ENCODE data around the gene NHSL1. TPM values are rescaled to one million over a fixed set of nuclear protein-coding genes. Genes with fewer than 3 reads are reported as not detected.

The NHSL1 gene
- total and polyA plus RNA-seq, 4 donors: 6.6 to 33.0 (median 20.7) TPM

DNA sequence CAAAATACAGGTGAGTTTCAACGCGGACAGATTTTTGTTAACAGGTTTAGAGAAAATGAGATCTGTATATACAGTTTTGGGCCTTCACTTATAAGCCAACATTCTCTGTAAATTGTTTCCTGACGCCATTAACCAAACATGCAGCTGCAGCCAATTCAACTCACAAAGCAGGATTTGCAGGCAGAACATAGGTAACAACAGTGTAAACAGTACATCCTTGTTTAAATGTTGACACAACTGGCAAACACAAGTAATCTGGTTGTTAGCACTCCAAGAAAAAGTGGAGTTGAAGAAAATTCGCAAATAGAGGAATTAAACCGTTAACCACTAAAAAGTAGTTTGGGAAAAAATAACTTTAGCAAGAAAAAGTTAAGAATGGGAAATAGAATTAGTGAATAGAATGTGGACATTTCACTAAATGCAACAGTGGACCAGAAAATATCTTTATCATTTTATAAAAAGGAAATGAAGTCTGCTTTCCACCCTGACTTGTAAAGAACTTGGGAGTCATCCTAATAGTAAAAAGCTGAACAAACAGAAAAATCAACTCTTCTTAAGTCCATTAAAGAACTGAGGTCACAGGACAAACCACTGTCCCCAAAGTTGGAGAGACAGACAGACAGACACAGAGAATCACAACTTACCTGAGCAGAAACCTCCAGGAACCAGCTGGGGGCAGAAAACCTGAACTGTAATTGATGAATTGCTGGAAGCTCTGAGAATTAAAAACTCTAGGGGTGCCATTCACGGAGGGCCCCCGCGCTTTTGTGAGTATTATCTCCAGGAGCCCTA is 111.5 kb downstream of the NHSL1 start:
- no peak overlapping the region for H3K4me3 ChIP-seq (ENCODE audit: low read depth in 1 of 3, low read length in 3 of 3)
- no peaks in the 10 kb centered on the region for H3K9me3 ChIP-seq (ENCODE audit: control insufficient read depth in 4 of 4, low read length in 3 of 4)
- H3K9ac ChIP-seq (ENCODE audit: low read depth in 1 of 2, low read length in 2 of 2): no peak overlapping the region
- 60% methylated on average over 8 of the region's 8 CpGs for WGBS
- no peak for DNase-seq (ENCODE audit: low spot score)
- H3K4me1 ChIP-seq (ENCODE audit: control insufficient read depth in 4 of 4, insufficient read depth in 4 of 4, low read length in 3 of 4): peaks cover 0 to 15% (median 11%) of the 10 kb centered on the region in 4 donors
- H3K36me3 ChIP-seq (ENCODE audit: control insufficient read depth in 4 of 4, insufficient read depth in 3 of 4, low read depth in 1 of 4, low read length in 3 of 4): no peaks in the 10 kb centered on the region
- H3K27ac ChIP-seq (ENCODE audit: low read depth in 1 of 2, low read length in 2 of 2): no peak overlapping the region
- H3K27me3 ChIP-seq (ENCODE audit: control insufficient read depth in 4 of 4, insufficient read depth in 4 of 4, low read length in 3 of 4): no peaks in the 10 kb centered on the region
- TF ChIP-seq FOXA1 (IDR thresholded peaks at IDR 0.05) (peak; percentile 52), GABPA (IDR thresholded peaks at IDR 0.05 in 1 of 2, conservative IDR thresholded peaks at IDR 0.05 in 1 of 2) (no peak), EGR1 (IDR thresholded peaks at IDR 0.05; ENCODE audit: low read depth in 2 of 2) (no peak), YY1 (IDR thresholded peaks at IDR 0.05) (peak; percentile 94), RAD21 (IDR thresholded peaks at IDR 0.05) (peak; percentile 26 to 30), RXRA (IDR thresholded peaks at IDR 0.05) (peak; percentile 7 to 49), HNF4G (IDR thresholded peaks at IDR 0.05) (no peak), NR2F2 (IDR thresholded peaks at IDR 0.05) (no peak), HNF4A (conservative IDR thresholded peaks at IDR 0.05) (peak; percentile 10 to 38), TAF1 (conservative IDR thresholded peaks at IDR 0.05) (no peak), SP1 (IDR thresholded peaks at IDR 0.05) (peak; percentile 69), JUND (IDR thresholded peaks at IDR 0.05) (peak in 1 of 2 donors; percentile 20), FOXA2 (IDR thresholded peaks at IDR 0.05) (peak; percentile 88)
- TF ChIP-seq, protein P1, sequence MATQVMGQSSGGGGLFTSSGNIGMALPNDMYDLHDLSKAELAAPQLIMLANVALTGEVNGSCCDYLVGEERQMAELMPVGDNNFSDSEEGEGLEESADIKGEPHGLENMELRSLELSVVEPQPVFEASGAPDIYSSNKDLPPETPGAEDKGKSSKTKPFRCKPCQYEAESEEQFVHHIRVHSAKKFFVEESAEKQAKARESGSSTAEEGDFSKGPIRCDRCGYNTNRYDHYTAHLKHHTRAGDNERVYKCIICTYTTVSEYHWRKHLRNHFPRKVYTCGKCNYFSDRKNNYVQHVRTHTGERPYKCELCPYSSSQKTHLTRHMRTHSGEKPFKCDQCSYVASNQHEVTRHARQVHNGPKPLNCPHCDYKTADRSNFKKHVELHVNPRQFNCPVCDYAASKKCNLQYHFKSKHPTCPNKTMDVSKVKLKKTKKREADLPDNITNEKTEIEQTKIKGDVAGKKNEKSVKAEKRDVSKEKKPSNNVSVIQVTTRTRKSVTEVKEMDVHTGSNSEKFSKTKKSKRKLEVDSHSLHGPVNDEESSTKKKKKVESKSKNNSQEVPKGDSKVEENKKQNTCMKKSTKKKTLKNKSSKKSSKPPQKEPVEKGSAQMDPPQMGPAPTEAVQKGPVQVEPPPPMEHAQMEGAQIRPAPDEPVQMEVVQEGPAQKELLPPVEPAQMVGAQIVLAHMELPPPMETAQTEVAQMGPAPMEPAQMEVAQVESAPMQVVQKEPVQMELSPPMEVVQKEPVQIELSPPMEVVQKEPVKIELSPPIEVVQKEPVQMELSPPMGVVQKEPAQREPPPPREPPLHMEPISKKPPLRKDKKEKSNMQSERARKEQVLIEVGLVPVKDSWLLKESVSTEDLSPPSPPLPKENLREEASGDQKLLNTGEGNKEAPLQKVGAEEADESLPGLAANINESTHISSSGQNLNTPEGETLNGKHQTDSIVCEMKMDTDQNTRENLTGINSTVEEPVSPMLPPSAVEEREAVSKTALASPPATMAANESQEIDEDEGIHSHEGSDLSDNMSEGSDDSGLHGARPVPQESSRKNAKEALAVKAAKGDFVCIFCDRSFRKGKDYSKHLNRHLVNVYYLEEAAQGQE (IDR thresholded peaks at IDR 0.05): peak; percentile 45
- TF ChIP-seq, protein P2, sequence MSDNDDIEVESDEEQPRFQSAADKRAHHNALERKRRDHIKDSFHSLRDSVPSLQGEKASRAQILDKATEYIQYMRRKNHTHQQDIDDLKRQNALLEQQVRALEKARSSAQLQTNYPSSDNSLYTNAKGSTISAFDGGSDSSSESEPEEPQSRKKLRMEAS (IDR thresholded peaks at IDR 0.05): no peak
- TF ChIP-seq, protein P3, sequence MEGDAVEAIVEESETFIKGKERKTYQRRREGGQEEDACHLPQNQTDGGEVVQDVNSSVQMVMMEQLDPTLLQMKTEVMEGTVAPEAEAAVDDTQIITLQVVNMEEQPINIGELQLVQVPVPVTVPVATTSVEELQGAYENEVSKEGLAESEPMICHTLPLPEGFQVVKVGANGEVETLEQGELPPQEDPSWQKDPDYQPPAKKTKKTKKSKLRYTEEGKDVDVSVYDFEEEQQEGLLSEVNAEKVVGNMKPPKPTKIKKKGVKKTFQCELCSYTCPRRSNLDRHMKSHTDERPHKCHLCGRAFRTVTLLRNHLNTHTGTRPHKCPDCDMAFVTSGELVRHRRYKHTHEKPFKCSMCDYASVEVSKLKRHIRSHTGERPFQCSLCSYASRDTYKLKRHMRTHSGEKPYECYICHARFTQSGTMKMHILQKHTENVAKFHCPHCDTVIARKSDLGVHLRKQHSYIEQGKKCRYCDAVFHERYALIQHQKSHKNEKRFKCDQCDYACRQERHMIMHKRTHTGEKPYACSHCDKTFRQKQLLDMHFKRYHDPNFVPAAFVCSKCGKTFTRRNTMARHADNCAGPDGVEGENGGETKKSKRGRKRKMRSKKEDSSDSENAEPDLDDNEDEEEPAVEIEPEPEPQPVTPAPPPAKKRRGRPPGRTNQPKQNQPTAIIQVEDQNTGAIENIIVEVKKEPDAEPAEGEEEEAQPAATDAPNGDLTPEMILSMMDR (IDR thresholded peaks at IDR 0.05; ENCODE audit: low read depth, low read length, missing input control): no peak
- TF ChIP-seq, protein P4, sequence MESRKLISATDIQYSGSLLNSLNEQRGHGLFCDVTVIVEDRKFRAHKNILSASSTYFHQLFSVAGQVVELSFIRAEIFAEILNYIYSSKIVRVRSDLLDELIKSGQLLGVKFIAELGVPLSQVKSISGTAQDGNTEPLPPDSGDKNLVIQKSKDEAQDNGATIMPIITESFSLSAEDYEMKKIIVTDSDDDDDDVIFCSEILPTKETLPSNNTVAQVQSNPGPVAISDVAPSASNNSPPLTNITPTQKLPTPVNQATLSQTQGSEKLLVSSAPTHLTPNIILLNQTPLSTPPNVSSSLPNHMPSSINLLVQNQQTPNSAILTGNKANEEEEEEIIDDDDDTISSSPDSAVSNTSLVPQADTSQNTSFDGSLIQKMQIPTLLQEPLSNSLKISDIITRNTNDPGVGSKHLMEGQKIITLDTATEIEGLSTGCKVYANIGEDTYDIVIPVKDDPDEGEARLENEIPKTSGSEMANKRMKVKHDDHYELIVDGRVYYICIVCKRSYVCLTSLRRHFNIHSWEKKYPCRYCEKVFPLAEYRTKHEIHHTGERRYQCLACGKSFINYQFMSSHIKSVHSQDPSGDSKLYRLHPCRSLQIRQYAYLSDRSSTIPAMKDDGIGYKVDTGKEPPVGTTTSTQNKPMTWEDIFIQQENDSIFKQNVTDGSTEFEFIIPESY (IDR thresholded peaks at IDR 0.05): peak; percentile 22
- TF ChIP-seq, protein P5, sequence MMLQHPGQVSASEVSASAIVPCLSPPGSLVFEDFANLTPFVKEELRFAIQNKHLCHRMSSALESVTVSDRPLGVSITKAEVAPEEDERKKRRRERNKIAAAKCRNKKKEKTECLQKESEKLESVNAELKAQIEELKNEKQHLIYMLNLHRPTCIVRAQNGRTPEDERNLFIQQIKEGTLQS (IDR thresholded peaks at IDR 0.05): no peak

Measured in liver (tissue), 9 donors.